ENCODE measurements around the gene AGAP5.
"Not testable (repeated sequence)": the region's sequence is repeated elsewhere in the genome, so short reads cannot be mapped to it uniquely, and the experiment has no call there.

The AGAP5 gene

GRCh38 chr10:73697675-73698159 lies at the start of gene AGAP5:
Gene AGAP5 (minus strand): TSS chr10:73698109. CDS start chr10:73697755, 354 bp downstream.
- not testable (repeated sequence) for H3K9me3 Mint-ChIP-seq, H3K4me3 Mint-ChIP-seq, H3K36me3 Mint-ChIP-seq, H3K4me1 Mint-ChIP-seq, H3K27me3 Mint-ChIP-seq
- H3K27ac Mint-ChIP-seq = peak within 1 kb of the TSS; percentile 46

DNA sequence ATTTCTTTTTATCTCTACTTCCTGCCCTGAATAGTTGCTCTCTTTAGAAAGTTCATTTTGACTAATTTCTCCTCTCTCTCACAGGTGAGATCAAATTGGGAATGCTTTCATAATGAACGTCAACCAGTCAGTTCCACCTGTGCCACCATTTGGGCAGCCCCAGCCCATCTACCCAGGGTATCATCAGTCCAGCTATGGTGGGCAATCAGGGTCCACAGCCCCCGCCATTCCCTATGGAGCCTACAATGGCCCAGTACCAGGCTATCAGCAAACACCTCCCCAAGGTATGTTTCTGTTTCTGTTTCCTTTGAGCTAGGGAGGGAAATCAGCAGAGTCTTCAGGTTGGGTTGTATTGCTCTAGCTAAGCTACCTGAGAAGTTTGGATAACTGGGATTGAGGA lies 48.8 kb upstream of the AGAP5 start:
- Mint-ChIP-seq H3K4me1 (peaks cover 49% of the 10 kb centered on the region), H3K27me3 (no peaks in the 10 kb centered on the region), H3K4me3 (peak overlapping the region; percentile 72), H3K27ac (no peak overlapping the region), H3K9me3 (no peaks in the 10 kb centered on the region), H3K36me3 (peaks cover 16% of the 10 kb centered on the region)

GRCh38 chr10:73744664-73744975 lies 46.7 kb upstream of the AGAP5 start:
- Mint-ChIP-seq H3K9me3 (no peaks in the 10 kb centered on the region), H3K4me1 (peaks cover 34% of the 10 kb centered on the region), H3K36me3 (peaks cover 11% of the 10 kb centered on the region), H3K27me3 (no peaks in the 10 kb centered on the region), H3K27ac (peak overlapping the region; percentile 100), H3K4me3 (peak overlapping the region; percentile 99)

- Mint-ChIP-seq H3K27ac (peak within 1 kb of the TSS; percentile 100), H3K4me1 (peaks cover 30% of the 10 kb centered on the region), H3K27me3 (no peaks in the 10 kb centered on the region), H3K36me3 (peaks cover 8% of the 10 kb centered on the region), H3K9me3 (no peaks in the 10 kb centered on the region), H3K4me3 (peak within 1 kb of the TSS; percentile 99)
These were observed 46.2 kb upstream of the AGAP5 start, which contains the start of gene SEC24C for GRCh38 chr10:73743905-73744663. Gene SEC24C (plus strand): TSS chr10:73744372. CDS start chr10:73746833, 2,461 bp downstream.

DNA sequence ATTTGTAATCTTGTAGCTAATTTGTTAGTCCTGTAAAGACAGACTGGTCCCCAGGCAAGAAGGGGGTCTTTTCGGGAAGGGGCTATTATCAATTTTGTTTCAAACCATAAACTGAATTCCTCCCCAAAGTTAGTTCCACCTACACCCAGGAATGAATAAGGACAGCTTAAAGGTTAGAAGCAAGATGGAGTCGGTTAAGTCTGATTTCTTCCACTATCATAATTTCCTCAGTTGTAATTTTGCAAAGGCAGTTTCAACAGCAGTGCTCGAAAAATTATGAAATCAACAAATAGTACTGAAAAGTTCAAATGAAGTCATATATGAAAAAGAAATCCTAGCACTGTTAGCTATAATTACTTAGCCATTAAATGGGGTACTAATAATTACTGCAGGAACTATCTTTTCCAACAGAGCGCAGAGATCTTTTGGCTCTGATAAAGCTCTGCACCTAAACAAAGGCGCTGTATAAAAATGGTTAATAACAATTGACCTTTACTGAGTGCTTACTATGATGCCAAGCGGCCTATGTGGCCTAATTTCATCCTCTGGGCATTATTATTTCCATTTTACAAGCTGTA lies 45.5 kb upstream of the AGAP5 start:
- peaks cover 6% of the 10 kb centered on the region for H3K36me3 Mint-ChIP-seq
- H3K4me3 Mint-ChIP-seq = peak overlapping the region; percentile 99
- H3K27me3 Mint-ChIP-seq = no peaks in the 10 kb centered on the region
- H3K9me3 Mint-ChIP-seq = no peaks in the 10 kb centered on the region
- peaks cover 26% of the 10 kb centered on the region for H3K4me1 Mint-ChIP-seq
- H3K27ac Mint-ChIP-seq = peak overlapping the region; percentile 100

DNA sequence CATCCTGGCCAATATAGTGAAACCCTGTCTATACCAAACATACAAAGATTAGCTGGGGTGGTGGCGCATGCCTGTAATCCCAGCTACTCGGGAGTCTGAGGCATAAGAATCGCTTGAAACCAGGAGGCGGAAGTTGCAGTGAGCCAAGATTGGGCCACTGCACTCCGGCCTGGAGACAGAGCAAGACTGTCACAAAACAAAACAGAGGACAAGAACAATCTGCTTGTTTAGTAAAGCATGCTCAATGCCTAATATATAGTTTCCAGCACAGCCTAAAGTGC lies 44.5 kb upstream of the AGAP5 start:
- Mint-ChIP-seq H3K27ac (no peak overlapping the region), H3K4me3 (no peak overlapping the region), H3K36me3 (peaks cover 6% of the 10 kb centered on the region), H3K9me3 (no peaks in the 10 kb centered on the region), H3K27me3 (no peaks in the 10 kb centered on the region), H3K4me1 (peaks cover 26% of the 10 kb centered on the region)

DNA sequence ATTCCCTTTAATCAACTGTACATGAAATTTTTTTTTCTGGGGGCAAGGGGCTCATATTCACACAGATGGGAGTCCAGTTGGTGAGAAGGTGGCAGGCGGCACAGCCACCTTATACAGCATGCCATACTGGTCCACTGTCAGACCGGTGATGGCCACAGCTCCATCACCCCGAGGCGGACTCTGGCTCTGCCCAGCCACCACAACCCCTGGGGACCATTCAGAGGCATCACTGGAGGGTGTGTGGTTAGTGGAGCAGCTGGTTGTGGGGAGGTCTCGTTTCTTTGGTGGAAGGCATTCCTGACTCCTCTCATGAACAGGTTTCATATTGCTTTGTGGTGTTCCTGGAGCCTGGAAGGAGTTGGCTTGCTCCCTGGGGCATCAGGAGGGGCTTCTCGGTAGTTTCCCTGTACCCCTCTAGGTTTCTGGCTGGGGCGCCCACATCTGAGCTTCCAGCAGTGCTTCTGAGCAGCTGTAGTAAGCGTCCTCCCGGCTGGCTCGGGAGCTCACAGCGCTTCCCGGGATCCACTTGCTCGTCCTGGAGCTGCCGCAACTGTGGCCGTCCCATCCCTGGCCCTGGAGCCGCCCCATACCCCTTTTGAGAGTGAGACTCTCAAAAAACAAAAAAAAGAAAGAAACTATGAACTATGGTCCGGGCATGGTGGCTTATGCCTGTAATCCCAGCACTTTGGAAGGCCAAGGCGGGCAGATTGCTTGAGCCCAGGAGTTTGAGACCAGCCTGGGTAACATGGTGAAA lies 42.8 kb upstream of the AGAP5 start:
- not testable (repeated sequence) for H3K36me3 Mint-ChIP-seq, H3K27ac Mint-ChIP-seq, H3K27me3 Mint-ChIP-seq, H3K9me3 Mint-ChIP-seq, H3K4me3 Mint-ChIP-seq
- peaks cover 16% of the 10 kb centered on the region for H3K4me1 Mint-ChIP-seq

- peaks cover 2% of the 10 kb centered on the region for H3K36me3 Mint-ChIP-seq
- H3K4me3 Mint-ChIP-seq = no peak overlapping the region
- no peaks in the 10 kb centered on the region for H3K27me3 Mint-ChIP-seq
- peaks cover 12% of the 10 kb centered on the region for H3K4me1 Mint-ChIP-seq
- no peak overlapping the region for H3K27ac Mint-ChIP-seq
- H3K9me3 Mint-ChIP-seq = no peaks in the 10 kb centered on the region
These were observed 36.9 kb upstream of the AGAP5 start for GRCh38 chr10:73734796-73735305.

- H3K4me3 Mint-ChIP-seq = no peak overlapping the region
- H3K9me3 Mint-ChIP-seq = no peaks in the 10 kb centered on the region
- no peak overlapping the region for H3K27ac Mint-ChIP-seq
- no peaks in the 10 kb centered on the region for H3K27me3 Mint-ChIP-seq
- peaks cover 2% of the 10 kb centered on the region for H3K36me3 Mint-ChIP-seq
- H3K4me1 Mint-ChIP-seq = peaks cover 15% of the 10 kb centered on the region
These were observed 36.3 kb upstream of the AGAP5 start for GRCh38 chr10:73734028-73734720.

- no peaks in the 10 kb centered on the region for H3K9me3 Mint-ChIP-seq
- H3K36me3 Mint-ChIP-seq = peaks cover 2% of the 10 kb centered on the region
- no peak overlapping the region for H3K27ac Mint-ChIP-seq
- H3K27me3 Mint-ChIP-seq = no peaks in the 10 kb centered on the region
- peaks cover 15% of the 10 kb centered on the region for H3K4me1 Mint-ChIP-seq
- no peak overlapping the region for H3K4me3 Mint-ChIP-seq
These were observed 35.2 kb upstream of the AGAP5 start for GRCh38 chr10:73732931-73733623.

DNA sequence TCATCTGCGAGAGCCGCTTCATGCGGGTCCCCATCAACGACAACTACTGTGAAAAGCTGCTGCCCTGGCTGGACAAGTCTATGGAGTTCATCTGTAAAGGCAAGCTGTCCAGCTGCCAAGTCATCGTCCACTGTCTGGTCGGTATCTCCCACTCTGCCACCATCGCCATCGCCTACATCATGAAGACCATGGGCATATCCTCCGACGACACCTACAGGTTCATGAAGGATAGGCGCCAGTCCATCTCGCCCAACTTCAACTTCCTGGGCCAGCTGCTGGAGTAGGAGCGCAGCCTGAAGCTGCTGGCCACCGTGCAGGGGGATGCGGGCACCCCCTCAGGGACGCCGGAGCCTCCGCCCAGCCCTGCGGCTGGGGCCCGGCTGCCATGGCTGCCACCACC lies 34.5 kb upstream of the AGAP5 start:
- H3K9me3 Mint-ChIP-seq = no peaks in the 10 kb centered on the region
- peaks cover 4% of the 10 kb centered on the region for H3K36me3 Mint-ChIP-seq
- peaks cover 15% of the 10 kb centered on the region for H3K4me1 Mint-ChIP-seq
- peak overlapping the region; percentile 42 for H3K4me3 Mint-ChIP-seq
- H3K27ac Mint-ChIP-seq = peak overlapping the region; percentile 46
- no peaks in the 10 kb centered on the region for H3K27me3 Mint-ChIP-seq

- peaks cover 6% of the 10 kb centered on the region for H3K36me3 Mint-ChIP-seq
- H3K27me3 Mint-ChIP-seq = no peaks in the 10 kb centered on the region
- peaks cover 15% of the 10 kb centered on the region for H3K4me1 Mint-ChIP-seq
- peak overlapping the region; percentile 46 for H3K27ac Mint-ChIP-seq
- H3K4me3 Mint-ChIP-seq = peak overlapping the region; percentile 42
- no peaks in the 10 kb centered on the region for H3K9me3 Mint-ChIP-seq
These were observed 33.9 kb upstream of the AGAP5 start for GRCh38 chr10:73731588-73732375.

DNA sequence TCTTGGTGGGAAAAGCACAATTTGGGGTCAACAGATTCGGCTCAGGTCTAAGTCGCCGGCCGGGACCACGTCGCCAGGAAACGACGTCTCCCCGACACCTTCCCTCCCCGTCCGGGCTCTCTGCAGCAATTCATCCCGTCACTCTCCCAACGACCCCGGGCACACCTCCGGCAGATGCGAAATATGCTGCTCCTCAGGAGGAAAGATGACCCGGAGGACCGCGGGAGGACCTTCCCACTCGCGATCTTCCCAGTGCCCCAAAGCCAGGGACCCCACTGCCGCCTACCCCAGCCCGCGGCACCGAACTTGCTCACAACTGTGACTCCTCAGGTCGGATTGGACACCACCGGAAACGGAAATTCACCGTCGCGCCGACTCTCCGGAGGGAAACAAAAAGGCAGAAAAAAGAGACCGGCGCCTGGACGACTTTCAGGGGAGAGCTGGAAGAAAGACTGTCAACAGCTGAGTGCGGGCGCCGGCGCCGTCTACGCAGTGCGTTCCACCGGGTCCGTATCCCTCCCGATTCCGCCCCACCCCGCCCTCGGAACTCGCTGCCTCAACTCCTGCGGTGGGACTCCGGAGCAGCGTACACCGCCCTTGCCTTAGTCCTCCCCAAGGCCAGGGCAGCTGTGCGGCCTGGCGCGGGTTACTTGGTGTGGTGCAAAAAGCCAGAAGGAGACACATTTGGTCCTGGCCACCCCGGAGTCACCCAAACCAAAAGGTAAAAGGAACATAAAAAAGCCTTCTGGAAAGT lies 32.4 kb upstream of the AGAP5 start:
- no peaks in the 10 kb centered on the region for H3K9me3 Mint-ChIP-seq
- peak overlapping the region; percentile 99 for H3K27ac Mint-ChIP-seq
- H3K27me3 Mint-ChIP-seq = no peaks in the 10 kb centered on the region
- peak overlapping the region; percentile 99 for H3K4me3 Mint-ChIP-seq
- peaks cover 10% of the 10 kb centered on the region for H3K36me3 Mint-ChIP-seq
- H3K4me1 Mint-ChIP-seq = peaks cover 21% of the 10 kb centered on the region

DNA sequence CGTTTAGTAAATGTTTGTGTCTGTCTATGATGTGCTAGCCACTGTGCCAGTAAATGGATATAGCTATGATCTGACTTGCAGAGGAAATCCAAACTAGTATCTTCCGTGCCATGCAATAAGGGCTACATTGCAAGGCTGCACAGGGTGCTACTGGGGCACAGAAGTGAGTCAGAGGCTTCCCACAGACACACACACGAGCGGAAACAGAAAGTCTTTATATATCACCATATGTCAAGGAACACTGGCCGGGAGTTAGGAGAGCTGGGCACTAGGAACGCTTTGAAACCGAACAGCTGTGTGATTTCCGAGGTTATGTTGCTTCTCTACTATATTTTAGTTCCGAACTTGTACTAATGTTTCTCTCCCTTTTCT lies 31.9 kb upstream of the AGAP5 start:
- peak overlapping the region; percentile 99 for H3K27ac Mint-ChIP-seq
- H3K27me3 Mint-ChIP-seq, H3K36me3 Mint-ChIP-seq, H3K9me3 Mint-ChIP-seq: not testable (repeated sequence)
- H3K4me1 Mint-ChIP-seq = peaks cover 21% of the 10 kb centered on the region
- peak overlapping the region; percentile 99 for H3K4me3 Mint-ChIP-seq
